SW 1271 (cell line): ENCODE measurements around the gene KRTAP10-4.
"Not testable (repeated sequence)": the region's sequence is repeated elsewhere in the genome, so short reads cannot be mapped to it uniquely, and the experiment has no call there.

ENCODE experiments used
- DNase-seq, 2 experiments: peaks; one replicate each; lab custom pipeline; 2025; lab: John Stamatoyannopoulos, UW

Gene KRTAP10-4

GRCh38 chr21:44573630-44574456 lies at the start of gene KRTAP10-4:
KRTAP10-4 (plus strand) TSS chr21:44573729; CDS start chr21:44573759, 30 bp downstream.
- not testable (repeated sequence) for DNase-seq

- DNase-seq = no peak
Measured at GRCh38 chr21:44524414-44525371, 48.8 kb upstream of the KRTAP10-4 start.

- DNase-seq = no peak
Measured at GRCh38 chr21:44525391-44526095, 48.0 kb upstream of the KRTAP10-4 start.

- no peak for DNase-seq
Measured at GRCh38 chr21:44526096-44526997, 47.2 kb upstream of the KRTAP10-4 start.

GRCh38 chr21:44527156-44527982 lies 46.2 kb upstream of the KRTAP10-4 start:
- no peak for DNase-seq

- no peak for DNase-seq
Measured at GRCh38 chr21:44527983-44528633, 45.4 kb upstream of the KRTAP10-4 start.

- DNase-seq = no peak
Measured at GRCh38 chr21:44528634-44528995, 44.9 kb upstream of the KRTAP10-4 start.

- DNase-seq = no peak
Measured at GRCh38 chr21:44529011-44529421, 44.5 kb upstream of the KRTAP10-4 start.

- no peak for DNase-seq
Measured at GRCh38 chr21:44529503-44530125, 43.9 kb upstream of the KRTAP10-4 start.

GRCh38 chr21:44530221-44530902 lies 43.2 kb upstream of the KRTAP10-4 start:
- DNase-seq = no peak

- no peak for DNase-seq
Measured at GRCh38 chr21:44530903-44531605, 42.5 kb upstream of the KRTAP10-4 start.

- DNase-seq = no peak
Measured at GRCh38 chr21:44531606-44532564, 41.6 kb upstream of the KRTAP10-4 start.

- no peak for DNase-seq
Measured at GRCh38 chr21:44532712-44533111, 40.8 kb upstream of the KRTAP10-4 start.

- DNase-seq = no peak
Measured at GRCh38 chr21:44533121-44533890, 40.2 kb upstream of the KRTAP10-4 start.

- no peak for DNase-seq
Measured at GRCh38 chr21:44533891-44534627, 39.5 kb upstream of the KRTAP10-4 start.
